Esophagus squamous epithelium (tissue), 5 donors: Measurements from ENCODE around the gene PSMD6. TPM values are rescaled to one million over a fixed set of nuclear protein-coding genes. Genes with fewer than 3 reads are reported as not detected.

Experiments used
- DNase-seq: peaks from one replicate; lab custom pipeline; 2025; lab: John Stamatoyannopoulos, UW
- H3K27ac ChIP-seq, 4 donors: fragments of 200-600 bp; sonication (generic); one replicate each; pipeline ENCODE4 v1.5.1; 2016 to 2019; ENCODE audit warnings: mild to moderate bottlenecking in 1 of 4
- H3K27me3 ChIP-seq, 4 donors: fragments of 200-600 bp; sonication (generic); 1 replicate in 3 of 4; 2 replicates in 1 of 4; pipeline versions ENCODE4 v1.5.1 to v1.6.0; 2017 to 2021; ENCODE audit warnings: antibody characterized with exemption in 1 of 4
- H3K36me3 ChIP-seq, 3 donors: fragments of 200-600 bp; sonication (generic); one replicate each; pipeline ENCODE4 v1.5.1; 2016 to 2019
- H3K4me1 ChIP-seq, 3 donors: fragments of 200-600 bp; sonication (generic); one replicate each; pipeline ENCODE4 v1.5.1; 2017 to 2019
- H3K4me3 ChIP-seq, 4 donors: fragments of 200-600 bp; sonication (generic); 1 replicate in 3 of 4; 2 replicates in 1 of 4; pipeline ENCODE4 v1.5.1; 2016 to 2019; ENCODE audit warnings: mild to moderate bottlenecking in 2 of 4, moderate library complexity in 1 of 4
- H3K9me3 ChIP-seq, 3 donors: fragments of 200-600 bp; sonication (generic); one replicate each; pipeline ENCODE4 v1.5.1; 2016 to 2019
- POLR2A ChIP-seq, 4 donors: fragments of 450-650 bp; IDR thresholded peaks; one replicate each; pipeline ENCODE4 v1.6.1; 2017; ENCODE audit warnings: antibody characterized with exemption in 4 of 4, mild to moderate bottlenecking in 4 of 4, moderate library complexity in 3 of 4
- WGBS, 2 donors: methylation state at CpG; one replicate each; pipeline ENCODE4 v1.1.5; 2018; 5-methylcytosine and 5-hydroxymethylcytosine counted together
- intact Hi-C: fragments of 100-400 bp; cut with DNase I; formaldehyde crosslinking; loops from one replicate; pipeline ENCODE4 v1.15.0; 2022
- total RNA-seq, 4 donors: library from RNA; depleted of rRNA; stranded (reverse); fragments of >200 nt; gene quantifications; one replicate each; pipeline ENCODE4 v1.1.0, GENCODE V29; 2016
- TF ChIP-seq, protein P1 (sequence below), 6 experiments: fragments of 450-650 bp in 4 of 6; fragments of 200-600 bp in 2 of 6; sonication (generic) in 2 of 6; IDR thresholded peaks; one replicate each; pipeline ENCODE4 v1.5.1; 2016 to 2019; ENCODE audit warnings: antibody characterized with exemption in 6 of 6, mild to moderate bottlenecking in 4 of 6, moderate library complexity in 4 of 6
- donor health status: DM: yes; HTN: yes; CAD: no.

The PSMD6 gene
- total RNA-seq, 4 donors from 2014 or later: 53.1 to 102 (median 81.6) TPM

DNA sequence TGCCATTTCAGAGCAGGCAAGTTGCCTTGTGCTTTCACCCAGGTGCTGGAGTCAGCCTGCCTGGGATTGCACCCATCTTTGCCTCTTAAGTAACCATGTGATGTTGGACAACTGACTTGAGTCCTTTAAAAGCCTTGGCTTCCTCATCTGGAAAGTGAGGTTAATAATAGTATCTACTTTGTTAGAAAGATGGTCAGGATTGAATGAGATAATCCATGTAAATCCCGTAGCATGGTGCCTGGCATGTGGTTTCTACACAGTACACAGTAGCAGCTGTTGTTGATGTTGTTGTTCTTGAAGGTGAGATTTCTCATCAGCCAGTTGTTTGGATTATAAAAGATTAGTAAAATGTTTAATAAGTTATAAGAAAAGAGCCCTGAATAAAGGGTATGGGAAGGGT is 48.8 kb downstream of the PSMD6 start:
- no peak for DNase-seq
- TF ChIP-seq, protein P1, sequence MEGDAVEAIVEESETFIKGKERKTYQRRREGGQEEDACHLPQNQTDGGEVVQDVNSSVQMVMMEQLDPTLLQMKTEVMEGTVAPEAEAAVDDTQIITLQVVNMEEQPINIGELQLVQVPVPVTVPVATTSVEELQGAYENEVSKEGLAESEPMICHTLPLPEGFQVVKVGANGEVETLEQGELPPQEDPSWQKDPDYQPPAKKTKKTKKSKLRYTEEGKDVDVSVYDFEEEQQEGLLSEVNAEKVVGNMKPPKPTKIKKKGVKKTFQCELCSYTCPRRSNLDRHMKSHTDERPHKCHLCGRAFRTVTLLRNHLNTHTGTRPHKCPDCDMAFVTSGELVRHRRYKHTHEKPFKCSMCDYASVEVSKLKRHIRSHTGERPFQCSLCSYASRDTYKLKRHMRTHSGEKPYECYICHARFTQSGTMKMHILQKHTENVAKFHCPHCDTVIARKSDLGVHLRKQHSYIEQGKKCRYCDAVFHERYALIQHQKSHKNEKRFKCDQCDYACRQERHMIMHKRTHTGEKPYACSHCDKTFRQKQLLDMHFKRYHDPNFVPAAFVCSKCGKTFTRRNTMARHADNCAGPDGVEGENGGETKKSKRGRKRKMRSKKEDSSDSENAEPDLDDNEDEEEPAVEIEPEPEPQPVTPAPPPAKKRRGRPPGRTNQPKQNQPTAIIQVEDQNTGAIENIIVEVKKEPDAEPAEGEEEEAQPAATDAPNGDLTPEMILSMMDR (IDR thresholded peaks at IDR 0.05): no peak
- no peak for TF ChIP-seq POLR2A (IDR thresholded peaks at IDR 0.05)
- H3K4me3 ChIP-seq: no peak overlapping the region
- H3K36me3 ChIP-seq: peaks cover 0 to 9% (median 0%) of the 10 kb centered on the region in 3 donors
- H3K4me1 ChIP-seq: peaks cover 26 to 96% (median 46%) of the 10 kb centered on the region in 3 donors
- 58 to 73% methylated on average over 1 of the region's 1 CpG for WGBS, 2 donors
- H3K27me3 ChIP-seq: no peaks in the 10 kb centered on the region
- H3K27ac ChIP-seq: no peak overlapping the region
- intact Hi-C loops: no loop called here
- H3K9me3 ChIP-seq: no peaks in the 10 kb centered on the region

DNA sequence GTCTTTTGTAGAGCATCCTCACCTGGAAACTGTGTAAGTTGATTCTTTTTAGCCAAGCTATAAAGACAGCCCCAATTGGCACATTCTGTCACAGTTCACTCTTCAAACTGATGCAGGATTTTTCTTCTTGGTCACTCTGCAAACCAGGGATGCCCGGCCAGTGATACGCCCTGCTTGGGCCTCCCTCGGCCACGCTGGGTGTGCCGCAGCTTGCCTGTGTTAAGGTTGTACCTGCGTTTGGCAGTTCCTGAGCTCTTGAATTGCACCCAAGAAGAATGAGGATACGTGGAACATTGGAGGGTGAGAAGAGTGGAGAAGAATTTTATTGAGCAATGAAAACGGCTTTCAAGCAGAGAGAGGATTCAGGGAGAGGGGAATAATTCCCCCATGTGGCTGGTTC is 49.9 kb downstream of the PSMD6 start:
- Histone ChIP-seq H3K4me1 (peaks cover 22 to 96% (median 47%) of the 10 kb centered on the region in 3 donors), H3K4me3 (no peak overlapping the region), H3K36me3 (peaks cover 0 to 9% (median 0%) of the 10 kb centered on the region in 3 donors), H3K27me3 (no peaks in the 10 kb centered on the region), H3K27ac (no peak overlapping the region), H3K9me3 (no peaks in the 10 kb centered on the region)
- no peak for TF ChIP-seq POLR2A (IDR thresholded peaks at IDR 0.05)
- TF ChIP-seq, protein P1 (IDR thresholded peaks at IDR 0.05): no peak
- no peak for DNase-seq
- intact Hi-C loops: no loop called here
- WGBS, 2 donors: 81 to 100% methylated on average over 4 to 7 of the region's 8 CpGs

DNA sequence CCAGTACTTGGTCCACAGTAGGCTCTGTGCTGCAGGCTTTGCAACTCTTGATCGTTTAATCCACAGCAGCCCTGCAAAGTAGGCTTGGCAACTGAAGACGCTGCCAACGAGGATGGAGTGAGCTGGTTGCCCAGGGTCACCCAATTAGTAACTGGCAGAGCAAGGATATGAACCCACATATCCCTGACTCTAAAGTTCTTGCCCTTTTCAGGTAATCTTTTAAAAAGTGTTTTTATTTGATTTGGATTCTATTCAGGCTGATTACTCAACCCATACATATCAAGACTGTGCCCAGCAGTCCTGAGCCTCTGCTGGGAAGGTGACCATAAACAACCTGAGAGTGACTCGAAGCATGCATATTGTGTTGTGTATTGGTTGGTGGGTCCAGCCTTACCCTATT is 50.3 kb downstream of the PSMD6 start:
- H3K27ac ChIP-seq: peak overlapping the region in 3 of 4 donors; percentile 1 to 12 (median 5)
- WGBS, 2 donors: 53 to 56% methylated on average over 4 of the region's 4 CpGs
- TF ChIP-seq POLR2A (IDR thresholded peaks at IDR 0.05): no peak
- TF ChIP-seq, protein P1 (IDR thresholded peaks at IDR 0.05): no peak
- no peak for DNase-seq
- H3K27me3 ChIP-seq: no peaks in the 10 kb centered on the region
- H3K4me3 ChIP-seq: no peak overlapping the region
- intact Hi-C loops: no loop called here
- H3K4me1 ChIP-seq: peaks cover 25 to 96% (median 47%) of the 10 kb centered on the region in 3 donors
- no peaks in the 10 kb centered on the region for H3K9me3 ChIP-seq
- H3K36me3 ChIP-seq: peaks cover 0 to 9% (median 0%) of the 10 kb centered on the region in 3 donors

DNA sequence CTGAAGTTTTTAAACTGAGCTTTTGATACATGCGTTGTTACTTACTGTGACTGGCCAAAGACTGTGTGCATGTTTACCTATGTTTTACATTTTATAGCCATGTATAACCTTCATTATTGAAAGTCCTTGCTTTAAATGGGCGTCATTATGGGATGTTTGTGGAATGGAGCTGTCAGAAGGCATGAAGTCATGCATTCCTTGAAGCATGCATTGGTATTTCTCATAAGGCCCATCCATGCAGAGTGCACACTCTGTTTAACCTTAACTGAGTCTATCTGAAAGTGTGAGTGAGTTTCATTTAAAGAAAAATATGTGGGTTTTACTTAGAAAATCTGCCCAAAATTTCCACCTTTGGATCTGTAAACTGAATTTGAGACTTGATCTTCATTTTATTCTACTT is 51.1 kb downstream of the PSMD6 start:
- Histone ChIP-seq H3K36me3 (peaks cover 0 to 9% (median 0%) of the 10 kb centered on the region in 3 donors), H3K4me3 (no peak overlapping the region), H3K27me3 (no peaks in the 10 kb centered on the region), H3K4me1 (peaks cover 24 to 96% (median 52%) of the 10 kb centered on the region in 3 donors), H3K9me3 (no peaks in the 10 kb centered on the region), H3K27ac (peak overlapping the region in 2 of 4 donors; percentile 3)
- 74 to 75% methylated on average over 2 of the region's 2 CpGs for WGBS, 2 donors
- DNase-seq: no peak
- intact Hi-C loops: no loop called here
- no peak for TF ChIP-seq POLR2A (IDR thresholded peaks at IDR 0.05)
- TF ChIP-seq, protein P1 (IDR thresholded peaks at IDR 0.05): no peak

DNA sequence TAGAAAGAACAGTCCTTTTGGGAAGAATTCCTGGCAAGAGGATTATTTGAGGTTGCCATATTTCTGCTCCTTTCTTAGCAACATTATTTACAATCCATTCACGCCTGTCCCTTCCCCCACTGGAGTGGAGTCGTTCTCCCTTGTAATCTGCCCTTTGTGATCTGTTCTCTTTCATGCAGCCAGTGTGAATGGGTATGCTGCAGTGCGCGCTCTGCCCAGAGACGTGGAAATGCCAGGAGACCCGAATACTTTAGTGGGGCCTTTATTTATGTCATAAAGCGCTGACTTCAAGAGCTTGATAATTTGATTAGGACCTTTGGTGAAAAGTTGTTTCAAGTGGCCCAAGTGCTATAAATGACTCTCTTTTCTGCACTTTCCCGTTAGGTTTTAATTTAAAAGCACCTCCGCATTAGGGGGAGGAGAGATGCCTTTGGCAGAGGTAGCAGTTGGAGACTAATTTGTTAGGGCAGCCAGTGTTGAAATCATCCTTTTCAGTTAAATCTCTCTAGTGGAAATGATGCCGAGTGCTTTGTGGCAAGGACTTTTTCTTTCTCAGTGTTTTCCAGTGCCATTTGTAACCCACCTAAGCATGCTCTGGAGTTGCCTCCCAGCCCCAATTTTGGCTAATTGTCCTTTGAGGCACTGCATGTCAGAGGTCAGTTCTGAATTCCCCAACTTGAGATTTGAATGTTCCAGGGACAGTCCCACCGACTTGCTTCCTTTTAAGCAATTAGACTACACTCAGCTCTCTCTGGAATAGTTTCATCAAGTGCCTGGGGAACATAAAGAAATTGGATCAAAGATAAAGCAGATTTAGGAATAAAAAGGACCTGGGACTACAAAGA is 52.4 kb downstream of the PSMD6 start:
- Histone ChIP-seq H3K9me3 (no peaks in the 10 kb centered on the region), H3K27ac (peak overlapping the region in 3 of 4 donors; percentile 57 to 83 (median 63)), H3K4me1 (peaks cover 22 to 94% (median 45%) of the 10 kb centered on the region in 3 donors), H3K36me3 (peaks cover 0 to 9% (median 0%) of the 10 kb centered on the region in 3 donors), H3K4me3 (no peak overlapping the region), H3K27me3 (no peaks in the 10 kb centered on the region)
- TF ChIP-seq, protein P1 (IDR thresholded peaks at IDR 0.05): no peak
- intact Hi-C loops: no loop called here
- no peak for DNase-seq
- WGBS, 2 donors: 64 to 66% methylated on average over 11 of the region's 11 CpGs
